ENCODE results near the gene AHSP. TPM values are rescaled to one million over a fixed set of nuclear protein-coding genes. Genes with fewer than 3 reads are reported as not detected.
"Not testable (repeated sequence)": the region's sequence is repeated elsewhere in the genome, so short reads cannot be mapped to it uniquely, and the experiment has no call there.

The AHSP gene
- total RNA-seq, 1 donor from 2014 or later: not detected

GRCh38 chr16:31528523-31529107 is 915 bp downstream of the AHSP start:
- Mint-ChIP-seq H3K4me1 (ENCODE audit: low read depth) (no peaks in the 10 kb centered on the region), H3K36me3 (ENCODE audit: low read depth) (no peaks in the 10 kb centered on the region), H3K4me3 (no peak overlapping the region), H3K27ac (no peak overlapping the region), H3K27me3 (ENCODE audit: insufficient read depth) (peaks cover 12% of the 10 kb centered on the region), H3K9me3 (no peaks in the 10 kb centered on the region)
- no peak for DNase-seq (ENCODE audit: low spot score)
- intact Hi-C loops (cut with micrococcal nuclease): no loop called here

- Mint-ChIP-seq H3K9me3 (no peaks in the 10 kb centered on the region), H3K4me1 (ENCODE audit: low read depth) (no peaks in the 10 kb centered on the region), H3K36me3 (ENCODE audit: low read depth) (no peaks in the 10 kb centered on the region), H3K27ac (no peak overlapping the region), H3K27me3 (ENCODE audit: insufficient read depth) (peaks cover 12% of the 10 kb centered on the region), H3K4me3 (no peak overlapping the region)
- DNase-seq (ENCODE audit: low spot score): no peak
- intact Hi-C loops (cut with micrococcal nuclease): no loop called here
Measured at GRCh38 chr16:31529108-31529936, 1.6 kb downstream of the AHSP start.

- no peaks in the 10 kb centered on the region for H3K4me1 Mint-ChIP-seq (ENCODE audit: low read depth)
- no peak for DNase-seq (ENCODE audit: low spot score)
- H3K27ac Mint-ChIP-seq: no peak overlapping the region
- intact Hi-C loops (cut with micrococcal nuclease): loop anchor here (10.0 kb wide), 1 partner anchor 55 kb away; the partner anchor contains the start of gene TGFB1I1
- no peaks in the 10 kb centered on the region for H3K9me3 Mint-ChIP-seq
- no peak overlapping the region for H3K4me3 Mint-ChIP-seq
- no peaks in the 10 kb centered on the region for H3K36me3 Mint-ChIP-seq (ENCODE audit: low read depth)
- peaks cover 12% of the 10 kb centered on the region for H3K27me3 Mint-ChIP-seq (ENCODE audit: insufficient read depth)
Measured at GRCh38 chr16:31529937-31530312, 2.2 kb downstream of the AHSP start.

- Mint-ChIP-seq H3K27ac (no peak overlapping the region), H3K9me3 (no peaks in the 10 kb centered on the region), H3K36me3 (ENCODE audit: low read depth) (no peaks in the 10 kb centered on the region), H3K27me3 (ENCODE audit: insufficient read depth) (peaks cover 12% of the 10 kb centered on the region), H3K4me3 (no peak overlapping the region), H3K4me1 (ENCODE audit: low read depth) (no peaks in the 10 kb centered on the region)
- no peak for DNase-seq (ENCODE audit: low spot score)
- intact Hi-C loops (cut with micrococcal nuclease): loop anchor here (10.0 kb wide), 1 partner anchor 56 kb away; the partner anchor contains the start of gene TGFB1I1
Measured at GRCh38 chr16:31530405-31530804, 2.7 kb downstream of the AHSP start.

- Mint-ChIP-seq H3K9me3 (no peaks in the 10 kb centered on the region), H3K4me1 (ENCODE audit: low read depth) (no peaks in the 10 kb centered on the region), H3K36me3 (ENCODE audit: low read depth) (no peaks in the 10 kb centered on the region), H3K27me3 (ENCODE audit: insufficient read depth) (peaks cover 17% of the 10 kb centered on the region), H3K27ac (no peak overlapping the region), H3K4me3 (no peak overlapping the region)
- no peak for DNase-seq (ENCODE audit: low spot score)
- intact Hi-C loops (cut with micrococcal nuclease): loop anchor here (10.0 kb wide), 1 partner anchor 56 kb away; the partner anchor contains the start of gene TGFB1I1
Measured at GRCh38 chr16:31531096-31531495, 3.4 kb downstream of the AHSP start.

GRCh38 chr16:31532120-31532519 is 4.4 kb downstream of the AHSP start:
- Mint-ChIP-seq H3K4me1 (ENCODE audit: low read depth) (no peaks in the 10 kb centered on the region), H3K9me3 (no peaks in the 10 kb centered on the region), H3K27ac (no peak overlapping the region), H3K27me3 (ENCODE audit: insufficient read depth) (peaks cover 20% of the 10 kb centered on the region), H3K4me3 (no peak overlapping the region), H3K36me3 (ENCODE audit: low read depth) (no peaks in the 10 kb centered on the region)
- DNase-seq (ENCODE audit: low spot score): no peak
- intact Hi-C loops (cut with micrococcal nuclease): loop anchor here (10.0 kb wide), 1 partner anchor 57 kb away; the partner anchor contains the start of gene TGFB1I1

- peaks cover 23% of the 10 kb centered on the region for H3K27me3 Mint-ChIP-seq (ENCODE audit: insufficient read depth)
- H3K36me3 Mint-ChIP-seq (ENCODE audit: low read depth): no peaks in the 10 kb centered on the region
- H3K9me3 Mint-ChIP-seq: no peaks in the 10 kb centered on the region
- intact Hi-C loops (cut with micrococcal nuclease): loop anchor here (10.0 kb wide), 1 partner anchor 58 kb away; the partner anchor contains the start of gene TGFB1I1
- H3K4me3 Mint-ChIP-seq: no peak overlapping the region
- no peak for DNase-seq (ENCODE audit: low spot score)
- no peaks in the 10 kb centered on the region for H3K4me1 Mint-ChIP-seq (ENCODE audit: low read depth)
- no peak overlapping the region for H3K27ac Mint-ChIP-seq
Measured at GRCh38 chr16:31532896-31533295, 5.2 kb downstream of the AHSP start.

GRCh38 chr16:31535737-31536136 is 8.0 kb downstream of the AHSP start:
- DNase-seq (ENCODE audit: low spot score): no peak
- intact Hi-C loops (cut with micrococcal nuclease): loop anchor here (10.0 kb wide), 1 partner anchor 61 kb away; the partner anchor contains the start of gene TGFB1I1
- no peak overlapping the region for H3K4me3 Mint-ChIP-seq
- no peak overlapping the region for H3K27ac Mint-ChIP-seq
- H3K4me1 Mint-ChIP-seq (ENCODE audit: low read depth): no peaks in the 10 kb centered on the region
- no peaks in the 10 kb centered on the region for H3K36me3 Mint-ChIP-seq (ENCODE audit: low read depth)
- peaks cover 20% of the 10 kb centered on the region for H3K27me3 Mint-ChIP-seq (ENCODE audit: insufficient read depth)
- H3K9me3 Mint-ChIP-seq: peaks cover 18% of the 10 kb centered on the region

- Mint-ChIP-seq H3K4me3 (no peak overlapping the region), H3K27ac (no peak overlapping the region), H3K36me3 (ENCODE audit: low read depth) (no peaks in the 10 kb centered on the region), H3K4me1 (ENCODE audit: low read depth) (no peaks in the 10 kb centered on the region), H3K27me3 (ENCODE audit: insufficient read depth) (peaks cover 20% of the 10 kb centered on the region), H3K9me3 (peaks cover 18% of the 10 kb centered on the region)
- DNase-seq (ENCODE audit: low spot score): no peak
- intact Hi-C loops (cut with micrococcal nuclease): loop anchor here (10.0 kb wide), 1 partner anchor 62 kb away; the partner anchor contains the start of gene TGFB1I1
Measured at GRCh38 chr16:31536804-31537361, 9.2 kb downstream of the AHSP start.

- H3K4me3 Mint-ChIP-seq: no peak overlapping the region
- H3K27ac Mint-ChIP-seq: no peak overlapping the region
- no peak for DNase-seq (ENCODE audit: low spot score)
- H3K27me3 Mint-ChIP-seq (ENCODE audit: insufficient read depth): peaks cover 20% of the 10 kb centered on the region
- no peaks in the 10 kb centered on the region for H3K4me1 Mint-ChIP-seq (ENCODE audit: low read depth)
- no peaks in the 10 kb centered on the region for H3K36me3 Mint-ChIP-seq (ENCODE audit: low read depth)
- H3K9me3 Mint-ChIP-seq: peaks cover 23% of the 10 kb centered on the region
- intact Hi-C loops (cut with micrococcal nuclease): loop anchor here (10.0 kb wide), 1 partner anchor 63 kb away; the partner anchor contains the start of gene TGFB1I1
Measured at GRCh38 chr16:31537362-31538242, 9.9 kb downstream of the AHSP start.

GRCh38 chr16:31538243-31538598 is 10.5 kb downstream of the AHSP start:
- not testable (repeated sequence) for H3K4me3 Mint-ChIP-seq; DNase-seq (ENCODE audit: low spot score); H3K27ac Mint-ChIP-seq; H3K4me1 Mint-ChIP-seq (ENCODE audit: low read depth); H3K36me3 Mint-ChIP-seq (ENCODE audit: low read depth)
- Mint-ChIP-seq H3K9me3 (peaks cover 23% of the 10 kb centered on the region), H3K27me3 (ENCODE audit: insufficient read depth) (peaks cover 20% of the 10 kb centered on the region)
- intact Hi-C loops (cut with micrococcal nuclease): loop anchor here (10.0 kb wide), 1 partner anchor 63 kb away; the partner anchor contains the start of gene TGFB1I1

GRCh38 chr16:31539762-31540161 is 12.1 kb downstream of the AHSP start:
- not testable (repeated sequence) for H3K4me1 Mint-ChIP-seq (ENCODE audit: low read depth); H3K36me3 Mint-ChIP-seq (ENCODE audit: low read depth); DNase-seq (ENCODE audit: low spot score); H3K4me3 Mint-ChIP-seq; H3K27ac Mint-ChIP-seq
- H3K9me3 Mint-ChIP-seq: peaks cover 23% of the 10 kb centered on the region
- peaks cover 23% of the 10 kb centered on the region for H3K27me3 Mint-ChIP-seq (ENCODE audit: insufficient read depth)
- intact Hi-C loops (cut with micrococcal nuclease): loop anchor here (10.0 kb wide), 1 partner anchor 65 kb away; the partner anchor contains the start of gene TGFB1I1

All from activated T-helper 1 cell treated with anti-CD3 and anti-CD28 coated beads, Interleukin-12 subunit alpha, Interleukin-12 subunit beta, Interleukin-2, Interleukin-4 antibody, amounts not matched to agents 30 ng/mL and 10 ng/mL and 1 ng/mL, durations not matched to agents 14 hours and 24 hours and 36 hours (primary cell).